ENCODE results near the gene CTBP2.
"Not testable (repeated sequence)": the region's sequence is repeated elsewhere in the genome, so short reads cannot be mapped to it uniquely, and the experiment has no call there.

CTBP2 gene

GRCh38 chr10:125063256-125063925 lies 97.0 kb downstream of the CTBP2 start:
- Histone ChIP-seq H3K27ac (ENCODE audit: low read length) (no peak overlapping the region), H3K4me3 (ENCODE audit: low read depth in 1 of 2, low read length in 2 of 2) (no peak overlapping the region), H3K36me3 (ENCODE audit: control insufficient read depth in 1 of 2, insufficient read depth in 2 of 2, low read length in 2 of 2) (no peaks in the 10 kb centered on the region), H3K27me3 (ENCODE audit: low read depth, low read length) (no peaks in the 10 kb centered on the region), H3K9me3 (ENCODE audit: control insufficient read depth in 1 of 2, low read length in 2 of 2) (no peaks in the 10 kb centered on the region), H3K4me1 (ENCODE audit: control insufficient read depth in 1 of 2, insufficient read depth in 2 of 2, low read length in 2 of 2) (peaks cover 30 to 83% of the 10 kb centered on the region in 2 donors)

GRCh38 chr10:125062914-125063230 lies 97.5 kb downstream of the CTBP2 start:
- H3K36me3 ChIP-seq (ENCODE audit: control insufficient read depth in 1 of 2, insufficient read depth in 2 of 2, low read length in 2 of 2), result no peaks in the 10 kb centered on the region
- H3K4me3 ChIP-seq (ENCODE audit: low read depth in 1 of 2, low read length in 2 of 2), result no peak overlapping the region
- H3K9me3 ChIP-seq (ENCODE audit: control insufficient read depth in 1 of 2, low read length in 2 of 2), result no peaks in the 10 kb centered on the region
- H3K27me3 ChIP-seq (ENCODE audit: low read depth, low read length), result no peaks in the 10 kb centered on the region
- no peak overlapping the region for H3K27ac ChIP-seq (ENCODE audit: low read length)
- peaks cover 34 to 88% of the 10 kb centered on the region in 2 donors for H3K4me1 ChIP-seq (ENCODE audit: control insufficient read depth in 1 of 2, insufficient read depth in 2 of 2, low read length in 2 of 2)

DNA sequence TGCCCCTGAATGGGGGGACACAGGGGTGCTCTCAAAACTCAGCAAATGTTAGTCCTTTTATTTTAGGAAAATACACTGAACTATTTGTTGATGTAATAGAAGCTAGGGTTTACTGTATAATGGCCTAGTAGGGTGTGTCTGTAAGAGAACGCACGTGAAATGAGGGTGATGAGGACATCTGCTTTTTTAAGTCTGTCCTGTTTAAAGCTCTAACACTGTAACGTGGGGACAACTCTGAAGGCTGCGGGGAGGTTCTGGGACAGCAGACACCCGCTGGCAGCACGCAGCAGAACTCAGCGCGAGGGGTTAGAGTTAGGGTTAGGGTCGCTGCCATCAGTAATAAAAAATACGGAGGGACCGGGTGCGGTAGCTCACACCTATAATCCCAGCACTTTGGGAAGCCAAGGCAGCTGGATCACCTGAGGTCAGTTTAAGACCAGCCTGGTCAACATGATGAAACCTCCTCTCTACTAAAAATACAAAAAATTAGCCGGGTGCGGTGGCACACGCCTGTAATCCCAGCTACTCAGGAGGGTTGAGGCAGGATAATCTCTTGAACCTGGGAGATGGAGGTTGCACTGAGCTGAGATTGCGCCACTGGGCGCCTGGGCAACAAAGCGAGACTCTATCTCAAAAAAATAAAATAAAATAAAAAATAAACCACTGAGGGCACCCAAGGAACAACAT lies 98.0 kb downstream of the CTBP2 start:
- H3K27me3 ChIP-seq (ENCODE audit: low read depth, low read length), result no peaks in the 10 kb centered on the region
- no peak overlapping the region for H3K4me3 ChIP-seq (ENCODE audit: low read depth in 1 of 2, low read length in 2 of 2)
- H3K36me3 ChIP-seq (ENCODE audit: control insufficient read depth in 1 of 2, insufficient read depth in 2 of 2, low read length in 2 of 2), result no peaks in the 10 kb centered on the region
- H3K9me3 ChIP-seq (ENCODE audit: control insufficient read depth in 1 of 2, low read length in 2 of 2), result no peaks in the 10 kb centered on the region
- peaks cover 39 to 92% of the 10 kb centered on the region in 2 donors for H3K4me1 ChIP-seq (ENCODE audit: control insufficient read depth in 1 of 2, insufficient read depth in 2 of 2, low read length in 2 of 2)
- H3K27ac ChIP-seq (ENCODE audit: low read length), result no peak overlapping the region

DNA sequence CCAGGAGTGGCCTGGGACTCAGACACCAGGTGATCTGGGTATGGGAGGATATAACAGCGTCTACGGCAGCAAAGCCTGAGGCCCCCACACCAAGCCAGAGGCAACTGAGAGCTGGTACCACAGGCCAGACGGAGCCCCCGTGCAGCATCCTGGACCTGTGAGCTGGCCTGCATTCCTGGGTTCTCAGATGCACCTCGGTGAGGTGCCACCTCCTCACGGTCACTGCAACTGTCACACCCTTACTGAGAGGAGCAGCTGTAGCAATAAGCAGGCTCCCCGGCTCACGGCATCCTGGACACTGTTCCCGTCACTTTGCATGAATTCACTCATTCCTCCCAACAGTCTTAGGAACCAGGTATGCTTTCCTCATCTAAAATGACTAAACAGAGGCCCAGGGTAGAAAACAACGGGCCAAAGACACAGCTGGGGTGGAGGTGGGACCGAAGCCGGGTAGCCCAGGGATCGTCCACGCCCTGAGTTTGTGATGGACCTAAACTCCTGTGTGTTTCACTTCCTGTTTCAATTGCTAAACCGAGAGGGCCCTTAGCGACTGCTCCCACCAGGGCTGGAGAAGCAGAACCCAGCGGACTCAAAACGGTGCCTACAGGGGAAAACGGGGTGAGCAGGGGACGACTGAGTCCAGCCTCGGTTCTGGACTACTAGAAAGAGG lies 98.7 kb downstream of the CTBP2 start:
- Histone ChIP-seq H3K36me3 (ENCODE audit: control insufficient read depth in 1 of 2, insufficient read depth in 2 of 2, low read length in 2 of 2) (no peaks in the 10 kb centered on the region), H3K4me1 (ENCODE audit: control insufficient read depth in 1 of 2, insufficient read depth in 2 of 2, low read length in 2 of 2) (peaks cover 46 to 94% of the 10 kb centered on the region in 2 donors), H3K27me3 (ENCODE audit: low read depth, low read length) (no peaks in the 10 kb centered on the region)

GRCh38 chr10:125060826-125061556 lies 99.4 kb downstream of the CTBP2 start:
- Histone ChIP-seq H3K27ac (ENCODE audit: low read length) (peak overlapping the region; percentile 0), H3K4me3 (ENCODE audit: low read depth in 1 of 2, low read length in 2 of 2) (peak overlapping the region; percentile 32 to 40), H3K4me1 (ENCODE audit: control insufficient read depth in 1 of 2, insufficient read depth in 2 of 2, low read length in 2 of 2) (peaks cover 51 to 95% of the 10 kb centered on the region in 2 donors), H3K36me3 (ENCODE audit: control insufficient read depth in 1 of 2, insufficient read depth in 2 of 2, low read length in 2 of 2) (no peaks in the 10 kb centered on the region), H3K27me3 (ENCODE audit: low read depth, low read length) (no peaks in the 10 kb centered on the region), H3K9me3 (ENCODE audit: control insufficient read depth in 1 of 2, low read length in 2 of 2) (no peaks in the 10 kb centered on the region)

More for the DNA sequence above, 98.7 kb downstream of the CTBP2 start:
- H3K27ac ChIP-seq (ENCODE audit: low read length), result peak overlapping the region; percentile 0
- no peaks in the 10 kb centered on the region for H3K9me3 ChIP-seq (ENCODE audit: control insufficient read depth in 1 of 2, low read length in 2 of 2)
- H3K4me3 ChIP-seq (ENCODE audit: low read depth in 1 of 2, low read length in 2 of 2), result no peak overlapping the region

DNA sequence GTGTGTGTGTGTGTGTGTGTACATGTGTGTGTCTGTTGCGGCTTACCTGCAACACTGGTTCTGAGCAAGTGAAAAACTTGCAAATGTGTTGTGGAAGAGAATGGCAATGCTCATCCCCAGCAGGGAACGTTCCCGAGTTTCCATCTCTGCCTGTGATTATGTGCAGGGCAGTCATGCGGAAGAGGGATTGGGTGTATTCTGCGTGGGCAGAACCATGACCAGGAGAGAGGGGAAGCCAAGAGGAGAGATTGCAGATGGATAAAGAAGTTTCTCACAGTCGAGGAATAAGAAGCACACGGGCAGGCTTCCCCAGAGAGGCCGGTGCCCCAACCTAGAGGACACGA lies 99.9 kb downstream of the CTBP2 start:
- Histone ChIP-seq H3K27ac (ENCODE audit: low read length) (peak overlapping the region; percentile 0), H3K4me3 (ENCODE audit: low read depth in 1 of 2, low read length in 2 of 2) (peak overlapping the region; percentile 32 to 40), H3K4me1 (ENCODE audit: control insufficient read depth in 1 of 2, insufficient read depth in 2 of 2, low read length in 2 of 2) (peaks cover 52 to 95% of the 10 kb centered on the region in 2 donors), H3K9me3 (ENCODE audit: control insufficient read depth in 1 of 2, low read length in 2 of 2) (no peaks in the 10 kb centered on the region), H3K36me3 (ENCODE audit: control insufficient read depth in 1 of 2, insufficient read depth in 2 of 2, low read length in 2 of 2) (no peaks in the 10 kb centered on the region), H3K27me3 (ENCODE audit: low read depth, low read length) (no peaks in the 10 kb centered on the region)

GRCh38 chr10:125060026-125060425 lies 100.3 kb downstream of the CTBP2 start:
- no peaks in the 10 kb centered on the region for H3K36me3 ChIP-seq (ENCODE audit: control insufficient read depth in 1 of 2, insufficient read depth in 2 of 2, low read length in 2 of 2)
- H3K27ac ChIP-seq (ENCODE audit: low read length), result peak overlapping the region; percentile 9
- no peaks in the 10 kb centered on the region for H3K27me3 ChIP-seq (ENCODE audit: low read depth, low read length)
- H3K9me3 ChIP-seq (ENCODE audit: control insufficient read depth in 1 of 2, low read length in 2 of 2), result no peaks in the 10 kb centered on the region
- H3K4me3 ChIP-seq (ENCODE audit: low read depth in 1 of 2, low read length in 2 of 2), result no peak overlapping the region
- H3K4me1 ChIP-seq (ENCODE audit: control insufficient read depth in 1 of 2, insufficient read depth in 2 of 2, low read length in 2 of 2), result peaks cover 51 to 95% of the 10 kb centered on the region in 2 donors

DNA sequence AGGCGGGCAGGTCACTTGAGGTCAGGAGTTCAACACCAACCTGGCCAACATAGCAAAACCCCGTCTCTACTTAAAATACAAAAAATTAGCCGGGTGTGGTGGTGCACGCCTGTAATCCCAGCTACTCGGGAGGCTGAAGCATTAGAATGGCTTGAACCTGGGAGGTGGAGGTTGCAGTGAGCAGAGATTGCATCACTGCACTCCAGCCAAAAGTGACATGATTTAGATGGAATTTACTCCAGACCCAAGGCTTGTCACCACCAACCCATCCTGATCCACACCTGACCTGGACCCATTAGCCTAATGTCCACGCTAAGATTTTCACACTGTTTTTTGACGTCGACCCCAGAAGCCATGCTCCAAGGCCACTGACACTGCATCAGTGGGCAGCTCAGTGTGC lies 101.0 kb downstream of the CTBP2 start:
- not testable (repeated sequence) for H3K4me3 ChIP-seq (ENCODE audit: low read depth in 1 of 2, low read length in 2 of 2); H3K27ac ChIP-seq (ENCODE audit: low read length); H3K36me3 ChIP-seq (ENCODE audit: control insufficient read depth in 1 of 2, insufficient read depth in 2 of 2, low read length in 2 of 2); H3K27me3 ChIP-seq (ENCODE audit: low read depth, low read length); H3K9me3 ChIP-seq (ENCODE audit: control insufficient read depth in 1 of 2, low read length in 2 of 2)
- peaks cover 45 to 93% of the 10 kb centered on the region in 2 donors for H3K4me1 ChIP-seq (ENCODE audit: control insufficient read depth in 1 of 2, insufficient read depth in 2 of 2, low read length in 2 of 2)

- Histone ChIP-seq H3K9me3 (ENCODE audit: control insufficient read depth in 1 of 2, low read length in 2 of 2) (no peaks in the 10 kb centered on the region), H3K27me3 (ENCODE audit: low read depth, low read length) (no peaks in the 10 kb centered on the region), H3K36me3 (ENCODE audit: control insufficient read depth in 1 of 2, insufficient read depth in 2 of 2, low read length in 2 of 2) (no peaks in the 10 kb centered on the region), H3K27ac (ENCODE audit: low read length) (peak overlapping the region; percentile 90), H3K4me1 (ENCODE audit: control insufficient read depth in 1 of 2, insufficient read depth in 2 of 2, low read length in 2 of 2) (peaks cover 45 to 80% of the 10 kb centered on the region in 2 donors), H3K4me3 (ENCODE audit: low read depth in 1 of 2, low read length in 2 of 2) (peak overlapping the region; percentile 19 to 29)
These were observed 103.0 kb downstream of the CTBP2 start for GRCh38 chr10:125057158-125058001.

- H3K27me3 ChIP-seq (ENCODE audit: low read depth, low read length), result no peaks in the 10 kb centered on the region
- H3K36me3 ChIP-seq (ENCODE audit: control insufficient read depth in 1 of 2, insufficient read depth in 2 of 2, low read length in 2 of 2), result no peaks in the 10 kb centered on the region
- H3K9me3 ChIP-seq (ENCODE audit: control insufficient read depth in 1 of 2, low read length in 2 of 2), result no peaks in the 10 kb centered on the region
- peak overlapping the region; percentile 19 to 29 for H3K4me3 ChIP-seq (ENCODE audit: low read depth in 1 of 2, low read length in 2 of 2)
- H3K4me1 ChIP-seq (ENCODE audit: control insufficient read depth in 1 of 2, insufficient read depth in 2 of 2, low read length in 2 of 2), result peaks cover 37 to 71% of the 10 kb centered on the region in 2 donors
- peak overlapping the region; percentile 90 for H3K27ac ChIP-seq (ENCODE audit: low read length)
These were observed 103.9 kb downstream of the CTBP2 start for GRCh38 chr10:125056161-125057132.

Data from muscle layer of duodenum (tissue), 2 donors.